HG02678 (cell line): ENCODE measurements around the gene MLKL.

Source experiments
- ATAC-seq: cut with Tn5 transposase; IDR thresholded peaks from one replicate; pipeline ENCODE4 v1.9.1; 2021; ENCODE audit warnings: mild to moderate bottlenecking, moderate library complexity; ENCODE audit not compliant: unreplicated experiment

MLKL gene

GRCh38 chr16:74700438-74701225, at the start of gene MLKL:
Gene MLKL (minus strand): TSS chr16:74700862. CDS start chr16:74695757, 5,105 bp downstream.
- ATAC-seq = peak; percentile 48

- ATAC-seq = no peak
These were observed 48.8 kb upstream of the MLKL start for GRCh38 chr16:74749291-74750055.

- no peak for ATAC-seq
These were observed 48.0 kb upstream of the MLKL start for GRCh38 chr16:74748616-74749026.

- no peak for ATAC-seq
These were observed 47.3 kb upstream of the MLKL start for GRCh38 chr16:74747716-74748615.

- no peak for ATAC-seq
These were observed 45.3 kb upstream of the MLKL start for GRCh38 chr16:74745926-74746325.

GRCh38 chr16:74745109-74745615, 44.5 kb upstream of the MLKL start:
- no peak for ATAC-seq

GRCh38 chr16:74744566-74744965, 43.9 kb upstream of the MLKL start:
- no peak for ATAC-seq

- ATAC-seq = no peak
These were observed 43.1 kb upstream of the MLKL start for GRCh38 chr16:74743668-74744299.

GRCh38 chr16:74743045-74743667, 42.5 kb upstream of the MLKL start:
- no peak for ATAC-seq

- ATAC-seq = no peak
These were observed 41.4 kb upstream of the MLKL start for GRCh38 chr16:74742051-74742481.

GRCh38 chr16:74740795-74741304, 40.2 kb upstream of the MLKL start:
- ATAC-seq = no peak

- no peak for ATAC-seq
These were observed 38.6 kb upstream of the MLKL start for GRCh38 chr16:74739275-74739674.

GRCh38 chr16:74738816-74739215, 38.2 kb upstream of the MLKL start:
- no peak for ATAC-seq

GRCh38 chr16:74738113-74738541, 37.5 kb upstream of the MLKL start:
- ATAC-seq = no peak

GRCh38 chr16:74737521-74737920, 36.9 kb upstream of the MLKL start:
- ATAC-seq = no peak

GRCh38 chr16:74736531-74737157, 36.0 kb upstream of the MLKL start:
- ATAC-seq = no peak

GRCh38 chr16:74735554-74735953, 34.9 kb upstream of the MLKL start:
- ATAC-seq = no peak

GRCh38 chr16:74735162-74735452, 34.4 kb upstream of the MLKL start:
- ATAC-seq = no peak

GRCh38 chr16:74734361-74735161, 33.9 kb upstream of the MLKL start:
- no peak for ATAC-seq
